OCI-LY1 (cell line): ENCODE measurements around the gene RFC2.

ENCODE experiments used
- EZH2 ChIP-seq: fragments of 200-600 bp; sonication (generic), shearing (Covaris generic); IDR thresholded peaks from 2 replicates; pipeline ENCODE4 v1.8.0; 2017; ENCODE audit warnings: borderline replicate concordance, mixed run types, mild to moderate bottlenecking, antibody characterized with exemption, low read length, moderate library complexity, mixed read lengths
- TF ChIP-seq, protein P1 (sequence below): fragments of 200-600 bp; sonication (generic), shearing (Covaris generic); IDR thresholded peaks from 2 replicates; pipeline ENCODE4 v1.5.1; 2017; ENCODE audit warnings: mild to moderate bottlenecking, antibody characterized with exemption, low read length, moderate library complexity, mixed read lengths

DNA sequence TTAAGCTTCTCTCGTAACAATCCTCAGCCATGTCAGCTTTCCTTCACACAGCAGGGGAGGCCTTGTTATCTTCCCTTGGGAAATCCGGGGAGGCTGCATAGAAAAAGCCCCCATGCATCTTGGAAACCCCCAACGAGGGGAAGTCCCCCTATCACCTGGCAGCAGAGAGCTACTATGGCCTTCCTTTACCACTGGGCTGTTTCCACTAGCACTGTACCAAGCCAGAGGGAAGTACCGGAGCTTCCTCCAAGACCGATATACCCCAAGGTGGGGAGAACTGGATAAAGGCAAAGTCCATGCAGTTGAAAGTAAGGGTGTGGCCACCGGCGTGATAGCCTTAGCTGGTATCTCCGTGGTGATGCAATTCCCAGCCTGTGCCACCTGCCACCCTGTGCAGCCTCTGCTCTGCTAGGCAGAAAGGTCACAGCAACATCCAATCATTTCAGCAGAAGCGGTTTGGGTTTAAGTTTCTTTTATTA is 30.6 kb upstream of the RFC2 start:
- TF ChIP-seq, protein P1, sequence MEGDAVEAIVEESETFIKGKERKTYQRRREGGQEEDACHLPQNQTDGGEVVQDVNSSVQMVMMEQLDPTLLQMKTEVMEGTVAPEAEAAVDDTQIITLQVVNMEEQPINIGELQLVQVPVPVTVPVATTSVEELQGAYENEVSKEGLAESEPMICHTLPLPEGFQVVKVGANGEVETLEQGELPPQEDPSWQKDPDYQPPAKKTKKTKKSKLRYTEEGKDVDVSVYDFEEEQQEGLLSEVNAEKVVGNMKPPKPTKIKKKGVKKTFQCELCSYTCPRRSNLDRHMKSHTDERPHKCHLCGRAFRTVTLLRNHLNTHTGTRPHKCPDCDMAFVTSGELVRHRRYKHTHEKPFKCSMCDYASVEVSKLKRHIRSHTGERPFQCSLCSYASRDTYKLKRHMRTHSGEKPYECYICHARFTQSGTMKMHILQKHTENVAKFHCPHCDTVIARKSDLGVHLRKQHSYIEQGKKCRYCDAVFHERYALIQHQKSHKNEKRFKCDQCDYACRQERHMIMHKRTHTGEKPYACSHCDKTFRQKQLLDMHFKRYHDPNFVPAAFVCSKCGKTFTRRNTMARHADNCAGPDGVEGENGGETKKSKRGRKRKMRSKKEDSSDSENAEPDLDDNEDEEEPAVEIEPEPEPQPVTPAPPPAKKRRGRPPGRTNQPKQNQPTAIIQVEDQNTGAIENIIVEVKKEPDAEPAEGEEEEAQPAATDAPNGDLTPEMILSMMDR = no peak
- no peak for TF ChIP-seq EZH2
